ENCODE measurements around the gene LRP5. TPM values are rescaled to one million over a fixed set of nuclear protein-coding genes. Genes with fewer than 3 reads are reported as not detected.

LRP5 gene
- total RNA-seq, 2 experiments from 2014 or later, result 11.7 to 13.6 TPM

- intact Hi-C loops (cut with DNase I, micrococcal nuclease), result loop anchor here in 1 of 2 experiments (2.0 to 5.0 kb wide), 2 partner anchors 71 to 531 kb away; no protein-coding TSS in a partner anchor
- DNase-seq, result no peak
- Mint-ChIP-seq H3K27ac (no peak overlapping the region), H3K4me1 (peaks cover 21% of the 10 kb centered on the region), H3K4me3 (peak overlapping the region; percentile 62), H3K36me3 (ENCODE audit: low read depth) (no peaks in the 10 kb centered on the region), H3K9me3 (ENCODE audit: low read depth) (no peaks in the 10 kb centered on the region), H3K27me3 (peaks cover 3% of the 10 kb centered on the region)
- ChIA-PET POLR2A (no interaction called here), CTCF (interaction anchor here (0.6 to 1.3 kb wide), 5 partner anchors 12 to 54 kb away, joined by 3 to 5 read pairs (median 4); no protein-coding TSS in a partner anchor)
- ATAC-seq, result no peak
These were observed 953 bp upstream of the LRP5 start for GRCh38 chr11:68311160-68312116.

- Mint-ChIP-seq H3K4me1 (peaks cover 21% of the 10 kb centered on the region), H3K27ac (peak overlapping the region; percentile 83), H3K36me3 (ENCODE audit: low read depth) (no peaks in the 10 kb centered on the region), H3K27me3 (peaks cover 3% of the 10 kb centered on the region), H3K4me3 (peak overlapping the region; percentile 84), H3K9me3 (ENCODE audit: low read depth) (no peaks in the 10 kb centered on the region)
- peak; percentile 48 for DNase-seq
- ChIA-PET POLR2A (no interaction called here), CTCF (interaction anchor here (1.1 kb wide), 3 partner anchors 10 to 104 kb away, joined by 3 to 4 read pairs (median 3); no protein-coding TSS in a partner anchor)
- intact Hi-C loops (cut with DNase I, micrococcal nuclease), result loop anchor here in 1 of 2 experiments (1.0 to 5.0 kb wide), 3 partner anchors 69 to 530 kb away; partner anchors contain the start of gene KMT5B
- ATAC-seq, result peak; percentile 47
These were observed 586 bp downstream of the LRP5 start for GRCh38 chr11:68312780-68313573.

GRCh38 chr11:68313574-68314202 is 1.3 kb downstream of the LRP5 start:
- Mint-ChIP-seq H3K36me3 (ENCODE audit: low read depth) (no peaks in the 10 kb centered on the region), H3K9me3 (ENCODE audit: low read depth) (no peaks in the 10 kb centered on the region), H3K4me1 (peaks cover 21% of the 10 kb centered on the region), H3K4me3 (peak overlapping the region; percentile 84), H3K27me3 (peaks cover 3% of the 10 kb centered on the region), H3K27ac (peak overlapping the region; percentile 83)
- CTCF ChIA-PET, result interaction anchor here (0.7 to 1.1 kb wide), 4 partner anchors 11 to 105 kb away, joined by 3 to 4 read pairs (median 4); no protein-coding TSS in a partner anchor
- DNase-seq (peak; percentile 30), ATAC-seq (peak; percentile 3)
- intact Hi-C loops (cut with DNase I, micrococcal nuclease), result loop anchor here in 1 of 2 experiments (1.0 to 5.0 kb wide), 3 partner anchors 69 to 529 kb away; partner anchors contain the start of gene KMT5B
- POLR2A ChIA-PET, result no interaction called here

GRCh38 chr11:68314203-68315170 is 2.1 kb downstream of the LRP5 start:
- POLR2A ChIA-PET, result no interaction called here
- intact Hi-C loops (cut with DNase I, micrococcal nuclease), result loop anchor here in 1 of 2 experiments (5.0 kb wide), 1 partner anchor 68 kb away; no protein-coding TSS in a partner anchor
- H3K4me1 Mint-ChIP-seq, result peaks cover 21% of the 10 kb centered on the region
- H3K9me3 Mint-ChIP-seq (ENCODE audit: low read depth), result no peaks in the 10 kb centered on the region
- CTCF ChIA-PET, result interaction anchor here (0.6 to 1.1 kb wide), 5 partner anchors 11 to 105 kb away, joined by 3 to 4 read pairs (median 3); no protein-coding TSS in a partner anchor
- no peak for DNase-seq
- H3K27me3 Mint-ChIP-seq, result peaks cover 4% of the 10 kb centered on the region
- no peak for ATAC-seq
- H3K36me3 Mint-ChIP-seq (ENCODE audit: low read depth), result no peaks in the 10 kb centered on the region
- peak overlapping the region; percentile 84 for H3K4me3 Mint-ChIP-seq
- H3K27ac Mint-ChIP-seq, result peak overlapping the region; percentile 83

- Mint-ChIP-seq H3K27ac (no peak overlapping the region), H3K9me3 (ENCODE audit: low read depth) (no peaks in the 10 kb centered on the region), H3K4me3 (peak overlapping the region; percentile 84), H3K27me3 (peaks cover 5% of the 10 kb centered on the region), H3K4me1 (peaks cover 21% of the 10 kb centered on the region), H3K36me3 (ENCODE audit: low read depth) (no peaks in the 10 kb centered on the region)
- DNase-seq, result no peak
- intact Hi-C loops (cut with DNase I, micrococcal nuclease), result no loop called here
- ChIA-PET CTCF (interaction anchor here (0.8 to 1.1 kb wide), 2 partner anchors 20 to 45 kb away, joined by 3 read pairs; no protein-coding TSS in a partner anchor), POLR2A (no interaction called here)
- no peak for ATAC-seq
These were observed 3.0 kb downstream of the LRP5 start for GRCh38 chr11:68315171-68315920.

GRCh38 chr11:68317147-68317785 is 4.9 kb downstream of the LRP5 start:
- DNase-seq (no peak), ATAC-seq (no peak)
- Mint-ChIP-seq H3K4me3 (no peak overlapping the region), H3K4me1 (peaks cover 21% of the 10 kb centered on the region), H3K9me3 (ENCODE audit: low read depth) (no peaks in the 10 kb centered on the region), H3K36me3 (ENCODE audit: low read depth) (no peaks in the 10 kb centered on the region), H3K27me3 (peaks cover 5% of the 10 kb centered on the region), H3K27ac (no peak overlapping the region)
- POLR2A ChIA-PET, result no interaction called here
- CTCF ChIA-PET, result no interaction called here
- intact Hi-C loops (cut with DNase I, micrococcal nuclease), result no loop called here

- no peaks in the 10 kb centered on the region for H3K4me1 Mint-ChIP-seq
- ATAC-seq (no peak), DNase-seq (no peak)
- H3K9me3 Mint-ChIP-seq (ENCODE audit: low read depth), result no peaks in the 10 kb centered on the region
- H3K36me3 Mint-ChIP-seq (ENCODE audit: low read depth), result no peaks in the 10 kb centered on the region
- H3K27me3 Mint-ChIP-seq, result peaks cover 2% of the 10 kb centered on the region
- no peak overlapping the region for H3K27ac Mint-ChIP-seq
- CTCF ChIA-PET, result interaction anchor here (0.5 to 0.6 kb wide), 3 partner anchors 22 to 110 kb away, joined by 3 read pairs; no protein-coding TSS in a partner anchor
- POLR2A ChIA-PET, result no interaction called here
- intact Hi-C loops (cut with DNase I, micrococcal nuclease), result no loop called here
- H3K4me3 Mint-ChIP-seq, result no peak overlapping the region
These were observed 9.1 kb downstream of the LRP5 start for GRCh38 chr11:68321293-68322051.

GRCh38 chr11:68322052-68322430 is 9.7 kb downstream of the LRP5 start:
- intact Hi-C loops (cut with DNase I, micrococcal nuclease), result no loop called here
- DNase-seq (no peak), ATAC-seq (no peak)
- Mint-ChIP-seq H3K4me3 (no peak overlapping the region), H3K9me3 (ENCODE audit: low read depth) (no peaks in the 10 kb centered on the region), H3K36me3 (ENCODE audit: low read depth) (no peaks in the 10 kb centered on the region), H3K27ac (no peak overlapping the region), H3K4me1 (no peaks in the 10 kb centered on the region), H3K27me3 (peaks cover 2% of the 10 kb centered on the region)
- POLR2A ChIA-PET, result no interaction called here
- CTCF ChIA-PET, result interaction anchor here (0.6 kb wide), 1 partner anchor 111 kb away, joined by 3 read pairs; no protein-coding TSS in a partner anchor

GRCh38 chr11:68324241-68324640 is 11.8 kb downstream of the LRP5 start:
- ChIA-PET CTCF (interaction anchor here (1.1 kb wide), 1 partner anchor 122 kb away, joined by 3 read pairs; no protein-coding TSS in a partner anchor), POLR2A (interaction anchor here (0.6 kb wide), 1 partner anchor 67 kb away, joined by 3 read pairs; no protein-coding TSS in a partner anchor)
- DNase-seq, result no peak
- ATAC-seq, result no peak
- H3K4me1 Mint-ChIP-seq, result peaks cover 19% of the 10 kb centered on the region
- no peak overlapping the region for H3K4me3 Mint-ChIP-seq
- H3K27me3 Mint-ChIP-seq, result peaks cover 2% of the 10 kb centered on the region
- H3K36me3 Mint-ChIP-seq (ENCODE audit: low read depth), result no peaks in the 10 kb centered on the region
- no peaks in the 10 kb centered on the region for H3K9me3 Mint-ChIP-seq (ENCODE audit: low read depth)
- H3K27ac Mint-ChIP-seq, result no peak overlapping the region
- intact Hi-C loops (cut with DNase I, micrococcal nuclease), result no loop called here
